Activated CD8-positive, alpha-beta T cell treated with anti-CD3 and anti-CD28 coated beads for 36 hours (primary cell): ENCODE data around the gene GRIP1. TPM values are rescaled to one million over a fixed set of nuclear protein-coding genes. Genes with fewer than 3 reads are reported as not detected.
"Not testable (repeated sequence)": the region's sequence is repeated elsewhere in the genome, so short reads cannot be mapped to it uniquely, and the experiment has no call there.

Experiments used
- ATAC-seq: fragments of 200-7000 bp; cut with Tn5 transposase; one replicate; pipeline ENCODE4 v1.10.0; 2021; ENCODE audit warnings: mild to moderate bottlenecking, moderate library complexity
- CTCF ChIA-PET: fragments of 350-600 bp; sonication (Branson Sonifier 250); formaldehyde crosslinking; loops from one replicate; lab custom pipeline; 2021; ENCODE audit warnings: antibody characterized with exemption; lab: Charles Lee
- POLR2A ChIA-PET: fragments of 350-600 bp; sonication (Branson Sonifier 250); formaldehyde crosslinking; loops from one replicate; lab custom pipeline; 2021; ENCODE audit warnings: antibody characterized with exemption; lab: Charles Lee
- DNase-seq: peaks from one replicate; pipeline ENCODE4 v3.0.0-alpha.2; 2020
- H3K27ac Mint-ChIP-seq: one replicate; pipeline ENCODE4 v1.8.0; 2021; ENCODE audit warnings: mild to moderate bottlenecking, mixed read lengths
- H3K27me3 Mint-ChIP-seq: one replicate; pipeline ENCODE4 v1.8.0; 2021; ENCODE audit warnings: mixed read lengths
- H3K36me3 Mint-ChIP-seq: one replicate; pipeline ENCODE4 v1.8.0; 2021; ENCODE audit warnings: low read depth, mixed read lengths
- H3K4me1 Mint-ChIP-seq: one replicate; pipeline ENCODE4 v1.8.0; 2021; ENCODE audit warnings: low read depth, mixed read lengths
- H3K4me3 Mint-ChIP-seq: one replicate; pipeline ENCODE4 v1.8.0; 2021; ENCODE audit warnings: mild to moderate bottlenecking, moderate library complexity, mixed read lengths
- H3K9me3 Mint-ChIP-seq: one replicate; pipeline ENCODE4 v1.8.0; 2021; ENCODE audit warnings: mixed read lengths
- CTCF ChIP-seq: fragments of 200-600 bp; IDR thresholded peaks from one replicate; pipeline ENCODE4 v1.8.0; 2022; ENCODE audit warnings: antibody characterized with exemption, mild to moderate bottlenecking
- intact Hi-C: fragments of 100-400 bp; cut with micrococcal nuclease; formaldehyde crosslinking; loops from one replicate; pipeline ENCODE4 v1.10.0; 2022
- total RNA-seq, 2 experiments: library from RNA; stranded (reverse); gene quantifications; one replicate each; pipeline ENCODE4 v1.2.3, GENCODE V29; 2021

The GRIP1 gene
- total RNA-seq, 2 experiments from 2014 or later, result 0.51 to 0.61 TPM

DNA sequence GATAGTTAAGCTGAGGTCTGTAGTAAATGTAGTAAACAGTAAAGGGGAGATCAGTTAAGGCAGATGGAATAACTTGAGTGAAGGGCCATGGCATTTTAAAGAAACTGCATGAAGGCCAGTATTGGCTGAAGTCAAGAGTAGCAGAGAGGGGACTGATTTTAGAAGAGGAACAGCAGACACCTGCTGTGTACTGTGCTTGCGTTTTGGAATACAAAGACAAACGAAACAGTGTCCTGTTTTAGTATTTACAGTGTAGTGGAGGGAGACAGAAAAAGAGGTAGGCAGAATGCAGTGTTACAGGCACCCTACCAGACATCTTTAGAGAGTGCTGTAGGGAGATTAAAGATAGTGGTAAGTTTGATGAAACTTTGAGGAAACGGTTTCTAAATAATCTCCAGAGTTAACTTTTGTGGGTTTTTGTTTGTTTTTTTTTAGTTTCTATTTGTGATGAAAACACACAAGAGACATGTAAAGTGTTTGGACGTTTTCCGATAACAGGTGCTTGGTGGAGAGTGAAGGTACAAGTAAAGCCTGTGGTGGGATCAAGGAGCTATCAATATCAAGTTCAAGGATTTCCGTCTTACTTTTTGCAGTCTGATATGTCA lies 374.5 kb downstream of the GRIP1 start:
- Mint-ChIP-seq H3K4me1 (peaks cover 47% of the 10 kb centered on the region), H3K27me3 (no peaks in the 10 kb centered on the region), H3K4me3 (peak overlapping the region; percentile 100), H3K27ac (peak overlapping the region; percentile 100), H3K9me3 (no peaks in the 10 kb centered on the region), H3K36me3 (peaks cover 44% of the 10 kb centered on the region)
- DNase-seq (no peak), ATAC-seq (no peak)
- intact Hi-C loops, result loop anchor here (10.0 kb wide), 1 partner anchor 140 kb away; the partner anchor contains the start of gene TMBIM4
- no peak for TF ChIP-seq CTCF
- ChIA-PET CTCF (interaction anchor here (0.7 to 1.5 kb wide), 4 partner anchors 10 to 134 kb away, joined by 3 to 6 read pairs (median 3); partner anchors contain the start of gene TMBIM4), POLR2A (interaction anchor here (1.9 kb wide), 1 partner anchor 26 kb away, joined by 6 read pairs; no protein-coding TSS in a partner anchor)

DNA sequence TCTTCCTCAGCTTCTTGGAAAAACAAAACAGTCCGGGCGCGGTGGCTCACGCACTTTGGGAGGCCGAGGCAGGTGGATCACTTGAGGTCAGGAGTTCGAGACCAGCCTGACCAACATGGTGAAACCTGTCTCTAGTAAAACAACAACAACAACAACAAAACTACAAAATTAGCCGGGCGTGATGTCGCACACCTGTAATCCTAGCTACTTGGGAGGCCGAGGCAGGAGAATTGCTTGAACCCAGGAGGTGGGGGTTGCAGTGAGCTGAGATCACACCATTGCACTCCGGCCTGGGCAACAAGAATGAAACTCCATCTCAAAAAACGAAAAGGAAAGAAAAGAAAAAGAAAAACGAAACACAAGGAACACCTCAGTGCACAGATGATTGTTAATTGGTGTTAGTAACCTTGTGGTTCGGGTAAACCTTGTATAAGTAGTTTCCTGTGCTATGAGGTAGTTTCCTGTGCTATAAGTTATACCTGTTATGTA lies 375.5 kb downstream of the GRIP1 start:
- peaks cover 39% of the 10 kb centered on the region for H3K36me3 Mint-ChIP-seq
- H3K27ac Mint-ChIP-seq, result peak overlapping the region; percentile 100
- CTCF ChIA-PET, result interaction anchor here (1.2 to 3.0 kb wide), 4 partner anchors 15 to 133 kb away, joined by 3 to 12 read pairs (median 4); partner anchors contain the start of gene TMBIM4
- H3K27me3 Mint-ChIP-seq, H3K9me3 Mint-ChIP-seq: not testable (repeated sequence)
- ATAC-seq, result peak; percentile 59
- intact Hi-C loops, result loop anchor here (10.0 kb wide), 1 partner anchor 139 kb away; the partner anchor contains the start of gene TMBIM4
- peak overlapping the region; percentile 100 for H3K4me3 Mint-ChIP-seq
- POLR2A ChIA-PET, result interaction anchor here (0.7 to 2.6 kb wide), 11 partner anchors 8 to 469 kb away, joined by 3 to 13 read pairs (median 6); partner anchors contain the start of gene LLPH
- peak; percentile 42 for DNase-seq
- H3K4me1 Mint-ChIP-seq, result peaks cover 42% of the 10 kb centered on the region

- ATAC-seq (no peak), DNase-seq (no peak)
- ChIA-PET CTCF (interaction anchor here (0.6 to 3.0 kb wide), 5 partner anchors 9 to 33 kb away, joined by 3 to 12 read pairs (median 3); no protein-coding TSS in a partner anchor), POLR2A (interaction anchor here (0.9 to 2.6 kb wide), 12 partner anchors 8 to 172 kb away, joined by 3 to 13 read pairs (median 6); partner anchors contain the start of genes LLPH and TMBIM4)
- Mint-ChIP-seq H3K4me3 (peak overlapping the region; percentile 100), H3K9me3 (no peaks in the 10 kb centered on the region), H3K36me3 (peaks cover 34% of the 10 kb centered on the region), H3K27me3 (no peaks in the 10 kb centered on the region), H3K27ac (peak overlapping the region; percentile 100), H3K4me1 (peaks cover 37% of the 10 kb centered on the region)
- TF ChIP-seq CTCF, result no peak
- intact Hi-C loops, result loop anchor here (10.0 kb wide), 1 partner anchor 138 kb away; the partner anchor contains the start of gene TMBIM4
Observed at GRCh38 chr12:66302827-66303169, 376.1 kb downstream of the GRIP1 start.

- Mint-ChIP-seq H3K4me3 (peak within 1 kb of the TSS; percentile 100), H3K27ac (peak within 1 kb of the TSS; percentile 100), H3K9me3 (no peaks in the 10 kb centered on the region), H3K4me1 (peaks cover 38% of the 10 kb centered on the region), H3K27me3 (no peaks in the 10 kb centered on the region), H3K36me3 (peaks cover 30% of the 10 kb centered on the region)
- DNase-seq (peak; percentile 99), ATAC-seq (peak; percentile 88)
- ChIA-PET CTCF (interaction anchor here (0.6 to 3.0 kb wide), 5 partner anchors 8 to 32 kb away, joined by 3 to 12 read pairs (median 3); no protein-coding TSS in a partner anchor), POLR2A (interaction anchor here (0.7 to 2.6 kb wide), 13 partner anchors 7 to 1529 kb away, joined by 3 to 13 read pairs (median 6); partner anchors contain the start of genes LLPH and TMBIM4)
- no peak for TF ChIP-seq CTCF
- intact Hi-C loops, result loop anchor here (10.0 kb wide), 1 partner anchor 137 kb away; the partner anchor contains the start of gene TMBIM4
Observed at GRCh38 chr12:66301944-66302826, 376.7 kb downstream of the GRIP1 start, which contains the start of gene HELB. TSS of gene HELB (plus strand) at chr12:66302493. CDS start at chr12:66302604, 111 bp downstream.

DNA sequence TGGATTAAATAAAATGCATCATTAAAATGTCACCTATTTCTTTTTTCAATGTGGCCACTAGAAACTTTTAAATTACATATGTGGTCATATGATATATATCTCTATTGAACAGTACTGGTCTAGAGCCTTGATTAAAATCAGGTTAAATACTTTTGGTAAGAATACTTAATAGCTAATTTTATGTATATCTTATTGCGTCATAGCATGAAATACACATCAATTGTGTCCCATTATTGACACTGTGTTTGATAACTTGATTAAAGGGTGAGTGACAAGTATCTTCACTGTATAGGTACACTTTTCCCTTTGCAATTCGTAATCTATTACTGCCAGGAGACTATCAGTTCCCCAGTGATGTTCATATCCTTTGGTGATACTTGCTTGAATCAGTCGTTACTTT lies 381.0 kb downstream of the GRIP1 start:
- peaks cover 2% of the 10 kb centered on the region for H3K9me3 Mint-ChIP-seq
- no peak overlapping the region for H3K4me3 Mint-ChIP-seq
- no peak for DNase-seq
- intact Hi-C loops, result no loop called here
- H3K4me1 Mint-ChIP-seq, result peaks cover 21% of the 10 kb centered on the region
- H3K36me3 Mint-ChIP-seq, result peaks cover 4% of the 10 kb centered on the region
- H3K27me3 Mint-ChIP-seq, result no peaks in the 10 kb centered on the region
- ChIA-PET POLR2A (no interaction called here), CTCF (no interaction called here)
- no peak overlapping the region for H3K27ac Mint-ChIP-seq
- TF ChIP-seq CTCF, result no peak
- ATAC-seq, result no peak
